Duodenal mucosa (tissue), 2 donors: ENCODE data around the gene USP40.

Experiments
- H3K27ac ChIP-seq: one replicate; pipeline ENCODE4 v1.7.0; 2013; ENCODE audit warnings: low read depth, low read length
- H3K27me3 ChIP-seq, 2 donors: one replicate each; pipeline ENCODE4 v1.7.0; 2013; ENCODE audit warnings: low read length in 2 of 2, control low read depth in 1 of 2; ENCODE audit not compliant: insufficient read depth in 2 of 2, control insufficient read depth in 1 of 2
- H3K36me3 ChIP-seq, 2 donors: one replicate each; pipeline ENCODE4 v1.7.0; 2013; ENCODE audit warnings: low read length in 2 of 2, control low read depth in 1 of 2; ENCODE audit not compliant: insufficient read depth in 2 of 2, control insufficient read depth in 1 of 2
- H3K4me1 ChIP-seq, 2 donors: one replicate each; pipeline ENCODE4 v1.7.0; 2013; ENCODE audit warnings: low read length in 2 of 2, control low read depth in 1 of 2; ENCODE audit not compliant: insufficient read depth in 2 of 2, control insufficient read depth in 1 of 2
- H3K4me3 ChIP-seq, 2 donors: one replicate each; pipeline ENCODE4 v1.7.0; 2013; ENCODE audit warnings: low read length in 2 of 2, low read depth in 1 of 2
- H3K9ac ChIP-seq, 2 donors: one replicate each; pipeline ENCODE4 v1.7.0; 2013; ENCODE audit warnings: low read length in 2 of 2, low read depth in 1 of 2
- H3K9me3 ChIP-seq, 2 donors: one replicate each; pipeline ENCODE4 v1.7.0; 2013; ENCODE audit warnings: low read length in 2 of 2, control low read depth in 1 of 2; ENCODE audit not compliant: control insufficient read depth in 1 of 2

The USP40 gene

GRCh38 chr2:233430651-233431050 is 135.9 kb downstream of the USP40 start:
- Histone ChIP-seq H3K4me1 (peaks cover 0 to 13% of the 10 kb centered on the region in 2 donors), H3K4me3 (no peak overlapping the region)

GRCh38 chr2:233430081-233430480 is 136.5 kb downstream of the USP40 start:
- H3K27ac ChIP-seq, result no peak overlapping the region
- H3K4me3 ChIP-seq, result no peak overlapping the region
- H3K9ac ChIP-seq, result no peak overlapping the region
- H3K4me1 ChIP-seq, result peaks cover 0 to 13% of the 10 kb centered on the region in 2 donors
- H3K9me3 ChIP-seq, result peaks cover 2 to 4% of the 10 kb centered on the region in 2 donors
- peaks cover 8 to 12% of the 10 kb centered on the region in 2 donors for H3K36me3 ChIP-seq
- H3K27me3 ChIP-seq, result no peaks in the 10 kb centered on the region

More at GRCh38 chr2:233430651-233431050, 135.9 kb downstream of the USP40 start:
- no peak overlapping the region for H3K27ac ChIP-seq
- H3K9ac ChIP-seq, result no peak overlapping the region
- peaks cover 2 to 4% of the 10 kb centered on the region in 2 donors for H3K9me3 ChIP-seq
- peaks cover 14 to 15% of the 10 kb centered on the region in 2 donors for H3K36me3 ChIP-seq
- no peaks in the 10 kb centered on the region for H3K27me3 ChIP-seq

GRCh38 chr2:233429175-233429897 is 137.2 kb downstream of the USP40 start:
- Histone ChIP-seq H3K4me1 (peaks cover 6 to 18% of the 10 kb centered on the region in 2 donors), H3K36me3 (peaks cover under 1 to 7% of the 10 kb centered on the region in 2 donors), H3K4me3 (no peak overlapping the region), H3K27me3 (no peaks in the 10 kb centered on the region), H3K27ac (no peak overlapping the region), H3K9me3 (peaks cover 2 to 4% of the 10 kb centered on the region in 2 donors), H3K9ac (no peak overlapping the region)

GRCh38 chr2:233428438-233428837 is 138.1 kb downstream of the USP40 start:
- Histone ChIP-seq H3K9ac (no peak overlapping the region), H3K27me3 (no peaks in the 10 kb centered on the region), H3K36me3 (peaks cover 0 to 7% of the 10 kb centered on the region in 2 donors), H3K9me3 (peaks cover 2 to 4% of the 10 kb centered on the region in 2 donors), H3K4me1 (peaks cover 15 to 24% of the 10 kb centered on the region in 2 donors), H3K27ac (no peak overlapping the region), H3K4me3 (no peak overlapping the region)

- Histone ChIP-seq H3K4me3 (no peak overlapping the region), H3K9me3 (peaks cover 2 to 4% of the 10 kb centered on the region in 2 donors), H3K9ac (no peak overlapping the region), H3K27ac (no peak overlapping the region), H3K27me3 (no peaks in the 10 kb centered on the region), H3K36me3 (peaks cover 0 to 7% of the 10 kb centered on the region in 2 donors), H3K4me1 (peaks cover 19 to 28% of the 10 kb centered on the region in 2 donors)
Observed at GRCh38 chr2:233428008-233428407, 138.6 kb downstream of the USP40 start.

GRCh38 chr2:233426619-233427342 is 139.8 kb downstream of the USP40 start:
- Histone ChIP-seq H3K4me1 (peaks cover 30 to 39% of the 10 kb centered on the region in 2 donors), H3K27ac (no peak overlapping the region), H3K4me3 (peak overlapping the region in 1 of 2 donors; percentile 16), H3K9me3 (peaks cover 2 to 4% of the 10 kb centered on the region in 2 donors), H3K27me3 (no peaks in the 10 kb centered on the region), H3K9ac (no peak overlapping the region), H3K36me3 (peaks cover 0 to 7% of the 10 kb centered on the region in 2 donors)
